ENCODE measurements around the gene PCDH1.
A peak's percentile ranks its signal among the peaks of the same experiment; 100 is the strongest.
"Not testable (repeated sequence)": the region's sequence is repeated elsewhere in the genome, so short reads cannot be mapped to it uniquely, and the experiment has no call there.

The PCDH1 gene

GRCh38 chr5:141878186-141878710, at the start of gene PCDH1:
Gene PCDH1, minus strand, starts transcription at chr5:141878410. Its CDS starts 148 bp downstream, at chr5:141878262.
- H3K4me3 ChIP-seq (ENCODE audit: low read length) = peak within 1 kb of the TSS; percentile 42
- TF ChIP-seq CTCF (IDR thresholded peaks at IDR 0.05; ENCODE audit: low read depth, low read length, poor library complexity, severe bottlenecking) = no peak
- H3K27ac ChIP-seq (ENCODE audit: low read depth, low read length) = no peak within 1 kb of the TSS
- peak within 1 kb of the TSS; percentile 64 for H3K4me2 ChIP-seq (ENCODE audit: low read length)
- H3K9me2 ChIP-seq (replicated peaks; ENCODE audit: control insufficient read depth, low read length) = no peaks in the 10 kb centered on the region
- H3K4me1 ChIP-seq (ENCODE audit: control insufficient read depth, low read length) = peaks cover 18% of the 10 kb centered on the region
- H3F3A ChIP-seq (ENCODE audit: control insufficient read depth, insufficient read depth) = no peaks in the 10 kb centered on the region
- no peaks in the 10 kb centered on the region for H4K20me1 ChIP-seq (ENCODE audit: control insufficient read depth, insufficient read depth, low read depth, low read length)
- H3K36me3 ChIP-seq (ENCODE audit: control insufficient read depth, low read length) = no peaks in the 10 kb centered on the region
- H3K27me3 ChIP-seq (ENCODE audit: control insufficient read depth, low read length) = peaks cover 88% of the 10 kb centered on the region
- H3K9me3 ChIP-seq (ENCODE audit: control insufficient read depth, insufficient read depth, low read length) = no peaks in the 10 kb centered on the region
- H3K79me2 ChIP-seq (ENCODE audit: control insufficient read depth, low read length) = no peaks in the 10 kb centered on the region

- H3K9me3 ChIP-seq (ENCODE audit: control insufficient read depth, insufficient read depth, low read length) = no peaks in the 10 kb centered on the region
- no peaks in the 10 kb centered on the region for H4K20me1 ChIP-seq (ENCODE audit: control insufficient read depth, insufficient read depth, low read depth, low read length)
- H3K4me3 ChIP-seq (ENCODE audit: low read length) = no peak overlapping the region
- no peak overlapping the region for H3K27ac ChIP-seq (ENCODE audit: low read depth, low read length)
- H3K4me1 ChIP-seq (ENCODE audit: control insufficient read depth, low read length) = peaks cover 14% of the 10 kb centered on the region
- H3K27me3 ChIP-seq (ENCODE audit: control insufficient read depth, low read length) = no peaks in the 10 kb centered on the region
- peaks cover 57% of the 10 kb centered on the region for H3K36me3 ChIP-seq (ENCODE audit: control insufficient read depth, low read length)
- peaks cover 5% of the 10 kb centered on the region; the same call in 1 of the 2 replicates for H3F3A ChIP-seq (ENCODE audit: control insufficient read depth, insufficient read depth)
- no peak overlapping the region for H3K4me2 ChIP-seq (ENCODE audit: low read length)
- peaks cover 18% of the 10 kb centered on the region for H3K79me2 ChIP-seq (ENCODE audit: control insufficient read depth, low read length)
- TF ChIP-seq CTCF (IDR thresholded peaks at IDR 0.05; ENCODE audit: low read depth, low read length, poor library complexity, severe bottlenecking) = no peak
- TF ChIP-seq EZH2phosphoT487 (IDR thresholded peaks at IDR 0.05; ENCODE audit: borderline replicate concordance, low read length) = no peak
- H3K9me2 ChIP-seq (replicated peaks; ENCODE audit: control insufficient read depth, low read length) = no peaks in the 10 kb centered on the region
These were observed 48.2 kb upstream of the PCDH1 start for GRCh38 chr5:141926434-141926833.

- Histone ChIP-seq H3K4me2 (ENCODE audit: low read length) (peak within 1 kb of the TSS; percentile 97), H3K27me3 (ENCODE audit: control insufficient read depth, low read length) (no peaks in the 10 kb centered on the region), H3K9me3 (ENCODE audit: control insufficient read depth, insufficient read depth, low read length) (no peaks in the 10 kb centered on the region), H3K79me2 (ENCODE audit: control insufficient read depth, low read length) (peaks cover 18% of the 10 kb centered on the region), H3K36me3 (ENCODE audit: control insufficient read depth, low read length) (peaks cover 32% of the 10 kb centered on the region), H3K4me1 (ENCODE audit: control insufficient read depth, low read length) (peaks cover 14% of the 10 kb centered on the region), H3K27ac (ENCODE audit: low read depth, low read length) (peak within 1 kb of the TSS; percentile 76), H3K4me3 (ENCODE audit: low read length) (peak within 1 kb of the TSS; percentile 93), H3K9me2 (replicated peaks; ENCODE audit: control insufficient read depth, low read length) (no peaks in the 10 kb centered on the region), H3F3A (ENCODE audit: control insufficient read depth, insufficient read depth) (peaks cover 5% of the 10 kb centered on the region; the same call in 1 of the 2 replicates), H4K20me1 (ENCODE audit: control insufficient read depth, insufficient read depth, low read depth, low read length) (no peaks in the 10 kb centered on the region)
- TF ChIP-seq EZH2phosphoT487 (IDR thresholded peaks at IDR 0.05; ENCODE audit: borderline replicate concordance, low read length) = no peak
- no peak for TF ChIP-seq CTCF (IDR thresholded peaks at IDR 0.05; ENCODE audit: low read depth, low read length, poor library complexity, severe bottlenecking)
These were observed 45.5 kb upstream of the PCDH1 start, which contains the start of gene DELE1 for GRCh38 chr5:141923448-141924313. Gene DELE1, plus strand, starts transcription at chr5:141923871. Its CDS starts 71 bp downstream, at chr5:141923942.

- H3K4me1 ChIP-seq (ENCODE audit: control insufficient read depth, low read length) = peaks cover 14% of the 10 kb centered on the region
- H3K27me3 ChIP-seq (ENCODE audit: control insufficient read depth, low read length); H4K20me1 ChIP-seq (ENCODE audit: control insufficient read depth, insufficient read depth, low read depth, low read length); H3K9me2 ChIP-seq (replicated peaks; ENCODE audit: control insufficient read depth, low read length); H3F3A ChIP-seq (ENCODE audit: control insufficient read depth, insufficient read depth); H3K9me3 ChIP-seq (ENCODE audit: control insufficient read depth, insufficient read depth, low read length): not testable (repeated sequence)
- H3K4me2 ChIP-seq (ENCODE audit: low read length) = peak overlapping the region; percentile 97
- peaks cover 25% of the 10 kb centered on the region for H3K36me3 ChIP-seq (ENCODE audit: control insufficient read depth, low read length)
- peak overlapping the region; percentile 93 for H3K4me3 ChIP-seq (ENCODE audit: low read length)
- H3K79me2 ChIP-seq (ENCODE audit: control insufficient read depth, low read length) = peaks cover 18% of the 10 kb centered on the region
- peak overlapping the region; percentile 76 for H3K27ac ChIP-seq (ENCODE audit: low read depth, low read length)
These were observed 44.7 kb upstream of the PCDH1 start for GRCh38 chr5:141922827-141923447.

Data from DOHH2 (cell line).